Activated T-helper 1 cell treated with Interleukin-2 at 50 U/mL for 16 hours (primary cell): ENCODE data around the gene SLAMF7.
"Not testable (repeated sequence)": the region's sequence is repeated elsewhere in the genome, so short reads cannot be mapped to it uniquely, and the experiment has no call there.

Experiments used
- DNase-seq: peaks from one replicate; pipeline ENCODE4 v3.0.0-alpha.2; 2020; ENCODE audit warnings: low read depth

SLAMF7 gene, protein sequence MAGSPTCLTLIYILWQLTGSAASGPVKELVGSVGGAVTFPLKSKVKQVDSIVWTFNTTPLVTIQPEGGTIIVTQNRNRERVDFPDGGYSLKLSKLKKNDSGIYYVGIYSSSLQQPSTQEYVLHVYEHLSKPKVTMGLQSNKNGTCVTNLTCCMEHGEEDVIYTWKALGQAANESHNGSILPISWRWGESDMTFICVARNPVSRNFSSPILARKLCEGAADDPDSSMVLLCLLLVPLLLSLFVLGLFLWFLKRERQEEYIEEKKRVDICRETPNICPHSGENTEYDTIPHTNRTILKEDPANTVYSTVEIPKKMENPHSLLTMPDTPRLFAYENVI

GRCh38 chr1:160739098-160739511 lies at the start of gene SLAMF7:
Gene SLAMF7 (plus strand): TSS chr1:160739247. CDS start chr1:160739302, 55 bp downstream.
- no peak for DNase-seq

- not testable (repeated sequence) for DNase-seq
These were observed 46.7 kb upstream of the SLAMF7 start for GRCh38 chr1:160692390-160692789.

DNA sequence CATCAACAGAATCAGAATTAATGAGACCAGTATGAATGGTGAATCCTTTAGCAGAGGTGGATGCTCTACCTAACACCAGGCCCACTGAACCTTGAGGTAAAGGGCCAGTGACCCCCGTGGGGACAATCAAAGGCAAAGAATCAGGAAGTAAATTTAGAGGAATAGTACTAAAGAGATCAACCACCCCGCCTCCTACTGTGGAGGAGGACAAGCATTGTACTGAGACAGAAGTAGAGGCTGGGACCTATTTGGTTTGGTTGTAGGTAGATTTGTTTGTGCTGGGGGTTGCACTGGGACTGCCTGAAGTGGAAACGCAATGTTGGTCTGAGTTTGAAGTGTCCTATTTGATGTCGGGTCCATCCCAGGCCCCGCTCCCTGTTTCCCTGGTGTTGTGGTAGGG lies 36.9 kb upstream of the SLAMF7 start:
- DNase-seq, result no peak

GRCh38 chr1:160704250-160704649 lies 34.8 kb upstream of the SLAMF7 start:
- no peak for DNase-seq

- not testable (repeated sequence) for DNase-seq
These were observed 33.8 kb upstream of the SLAMF7 start for GRCh38 chr1:160705212-160705621.

DNA sequence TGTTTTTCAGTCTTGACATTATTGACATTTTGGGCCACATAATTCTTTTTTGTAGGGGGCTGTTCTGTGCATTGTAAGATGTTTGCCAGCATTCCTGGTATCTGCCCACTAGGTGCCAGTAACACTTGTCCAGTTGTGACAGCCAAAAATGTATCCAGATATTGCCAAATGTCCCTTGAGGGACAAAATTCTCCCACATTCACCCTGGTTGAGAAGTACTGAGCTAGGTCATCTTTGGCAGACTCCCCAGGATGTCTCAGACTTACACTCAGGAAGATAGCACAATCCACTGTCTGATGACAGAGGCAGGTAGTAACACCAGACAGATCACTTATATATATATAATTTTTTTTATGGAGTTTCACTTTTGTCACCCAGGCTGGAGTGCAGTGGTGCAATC lies 33.3 kb upstream of the SLAMF7 start:
- DNase-seq, result no peak

DNA sequence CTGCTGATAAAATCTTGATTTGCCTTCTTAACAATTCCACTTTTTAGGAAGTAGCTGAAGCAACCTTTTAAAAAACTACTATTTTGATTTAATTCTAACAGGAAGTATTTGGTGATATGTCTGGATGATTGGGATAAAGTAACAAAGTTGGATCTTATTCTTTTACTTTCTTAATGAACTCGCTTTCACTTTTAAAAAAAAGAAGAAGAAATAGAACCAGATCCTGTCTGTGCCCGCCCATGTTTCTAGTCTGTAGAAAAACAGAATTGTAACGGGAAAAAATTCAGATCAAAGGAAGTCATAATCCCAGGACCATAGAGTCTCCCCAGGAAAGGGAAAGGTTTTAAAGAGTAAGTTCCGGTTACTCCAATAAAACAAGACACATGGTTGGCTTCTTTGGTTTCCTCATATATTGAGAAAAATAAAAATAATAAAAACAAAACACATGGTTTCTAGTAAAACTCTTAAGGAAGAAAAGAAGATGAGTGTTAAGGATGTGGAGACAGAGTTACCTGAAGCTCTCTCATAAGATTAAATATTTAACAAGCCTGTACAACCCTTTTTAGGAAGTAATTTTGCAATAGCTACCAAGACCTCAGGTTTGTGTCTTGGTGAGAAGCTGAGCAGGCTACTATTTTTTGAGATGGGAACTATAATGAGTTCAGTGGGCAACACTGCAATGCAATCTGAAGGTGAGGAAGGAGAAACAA lies 32.4 kb upstream of the SLAMF7 start:
- no peak for DNase-seq

GRCh38 chr1:160707236-160708064 lies 31.6 kb upstream of the SLAMF7 start:
- DNase-seq, result no peak

GRCh38 chr1:160708118-160708517 lies 30.9 kb upstream of the SLAMF7 start:
- DNase-seq, result no peak

DNA sequence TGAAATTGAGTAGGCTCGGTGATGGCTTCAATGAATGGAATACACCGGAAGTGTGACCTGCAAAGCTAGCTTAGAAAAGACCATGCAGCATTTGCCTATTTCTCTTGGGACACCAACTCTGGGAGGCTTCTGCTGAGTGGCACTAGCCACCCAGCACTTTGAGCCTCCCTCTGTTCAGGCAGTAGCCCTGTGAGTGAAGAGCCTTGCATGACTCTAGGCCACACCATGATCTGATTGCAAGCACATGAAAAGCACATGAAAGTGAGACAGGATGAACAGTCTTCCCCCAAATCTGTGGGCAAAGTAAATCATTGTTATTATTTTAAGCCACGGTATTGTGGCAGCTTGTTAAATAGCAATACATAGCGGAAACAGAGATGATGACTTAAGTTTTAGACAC lies 30.2 kb upstream of the SLAMF7 start:
- DNase-seq, result no peak

DNA sequence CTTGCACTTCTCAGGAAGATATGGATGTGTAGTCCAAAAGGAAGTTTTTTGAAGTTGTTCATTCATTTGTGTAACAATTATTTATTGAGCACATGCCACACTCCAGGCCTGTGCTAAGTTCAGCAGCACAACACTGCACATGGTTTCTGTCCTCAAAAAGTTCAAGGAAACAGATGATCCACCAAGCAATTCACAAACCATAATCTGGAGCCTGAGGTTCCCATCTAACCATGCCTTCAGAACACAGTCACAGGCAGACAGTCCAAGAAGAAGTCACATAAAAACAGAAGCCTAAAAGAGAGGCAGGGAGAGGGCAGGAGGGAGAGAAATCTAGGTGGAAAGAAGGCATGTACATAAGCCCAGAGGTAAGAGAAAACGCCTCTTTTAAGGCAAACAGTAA lies 29.3 kb upstream of the SLAMF7 start:
- DNase-seq, result no peak

DNA sequence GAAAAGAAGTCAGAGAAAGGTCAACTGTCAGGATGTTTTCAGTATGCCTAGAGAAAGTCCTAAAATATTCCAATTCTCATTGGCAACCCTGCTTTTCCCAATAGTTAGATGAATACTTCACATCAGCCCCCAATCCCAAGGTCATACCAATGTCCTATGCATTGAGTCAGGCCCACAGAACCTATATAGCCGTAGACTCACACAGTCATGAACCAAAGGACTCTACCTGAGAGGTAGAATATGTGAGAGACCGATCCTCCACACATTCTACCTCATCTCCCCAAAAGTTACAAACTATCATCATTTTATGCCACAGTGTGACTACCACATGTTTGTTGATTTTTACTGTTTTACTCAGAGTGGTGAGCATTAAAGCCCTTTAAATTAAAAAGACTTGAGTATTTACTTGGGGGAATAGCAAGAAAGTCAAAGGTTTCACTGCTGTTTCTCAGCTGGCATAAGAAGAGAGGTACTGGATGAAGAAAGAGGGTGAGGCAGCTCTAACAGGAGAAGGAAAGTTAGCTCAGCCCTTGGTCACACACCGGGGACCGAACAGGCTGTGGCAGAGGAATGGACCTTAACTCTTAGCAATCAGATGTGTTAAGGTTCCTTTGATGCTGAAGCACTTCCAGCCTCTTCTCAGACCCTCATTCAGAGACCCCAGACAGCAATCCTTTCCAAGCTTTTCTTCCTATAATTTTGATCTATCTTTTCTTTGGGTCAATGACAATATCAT lies 28.4 kb upstream of the SLAMF7 start:
- DNase-seq, result no peak

- DNase-seq, result no peak
These were observed 27.8 kb upstream of the SLAMF7 start for GRCh38 chr1:160711276-160711601.

- DNase-seq, result no peak
These were observed 27.3 kb upstream of the SLAMF7 start, which contains the start of gene CD48 for GRCh38 chr1:160711602-160712311. Gene CD48 (minus strand): TSS chr1:160711822. CDS start chr1:160711763, 59 bp downstream.

DNA sequence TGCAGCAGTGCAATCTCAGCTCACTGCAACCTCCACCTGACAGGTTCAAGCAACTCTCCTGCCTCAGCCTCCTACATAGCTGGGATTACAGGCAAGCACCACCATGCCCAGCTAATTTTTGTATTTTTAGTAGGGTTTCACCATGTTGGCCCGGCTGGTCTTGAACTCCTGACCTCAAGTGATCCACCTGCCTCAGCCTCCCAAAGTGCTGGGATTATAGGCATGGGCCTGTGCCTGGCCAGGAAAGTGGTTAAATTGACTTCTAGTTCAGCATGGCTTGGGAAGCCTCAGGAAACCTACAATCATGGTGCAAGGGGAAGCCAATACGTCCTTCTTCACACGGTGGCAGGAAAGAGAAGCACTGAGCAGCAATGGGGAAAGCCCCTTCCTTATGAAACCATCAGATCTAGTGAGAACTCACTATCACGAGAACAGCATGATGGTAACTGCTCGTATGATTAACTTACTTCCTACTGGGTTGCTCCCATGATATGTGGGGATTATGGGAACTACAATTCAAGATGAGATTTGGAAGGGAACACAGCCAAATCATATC lies 26.4 kb upstream of the SLAMF7 start:
- DNase-seq, result not testable (repeated sequence)

GRCh38 chr1:160713161-160713560 lies 25.9 kb upstream of the SLAMF7 start:
- DNase-seq, result no peak

DNA sequence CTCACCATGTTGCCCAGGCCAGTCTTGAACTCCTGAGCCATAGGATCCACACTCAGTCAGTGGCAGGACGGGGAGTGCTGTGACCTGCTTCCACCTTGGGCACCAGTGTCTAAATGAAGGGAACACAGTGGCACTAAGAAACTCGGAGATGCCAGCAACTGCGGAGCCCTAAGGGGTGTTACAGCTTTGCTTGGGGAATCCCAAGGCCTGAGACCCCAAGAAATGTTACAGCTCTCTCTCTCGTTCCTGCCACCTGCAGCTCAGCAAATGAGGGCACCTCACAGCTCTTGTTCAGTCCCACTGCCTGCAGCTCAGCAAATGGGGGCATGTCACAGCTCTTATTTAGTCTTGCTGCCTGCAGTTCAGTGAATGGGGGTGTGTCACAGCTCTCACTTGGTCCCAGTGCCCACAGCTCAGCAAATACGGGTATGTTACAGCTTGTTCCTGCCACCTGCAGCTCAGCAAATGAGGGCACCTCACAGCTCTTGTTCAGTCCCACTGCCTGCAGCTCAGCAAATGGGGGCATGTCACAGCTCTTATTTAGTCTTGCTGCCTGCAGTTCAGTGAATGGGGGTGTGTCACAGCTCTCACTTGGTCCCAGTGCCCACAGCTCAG lies 24.9 kb upstream of the SLAMF7 start:
- DNase-seq, result not testable (repeated sequence)

- no peak for DNase-seq
These were observed 23.0 kb upstream of the SLAMF7 start for GRCh38 chr1:160716013-160716412.

- DNase-seq, result no peak
These were observed 21.7 kb upstream of the SLAMF7 start for GRCh38 chr1:160717306-160717705.

GRCh38 chr1:160718210-160718609 lies 20.8 kb upstream of the SLAMF7 start:
- DNase-seq, result no peak
